Fibroblast of lung (primary cell): ENCODE data around the gene ZNF84. TPM values are rescaled to one million over a fixed set of nuclear protein-coding genes. Genes with fewer than 3 reads are reported as not detected.

Experiments used
- DNase-seq, 2 donors: peaks; one replicate each; pipeline versions ENCODE4 v3.0.0 to v3.0.0-alpha.2; 2010; ENCODE audit warnings: low read depth in 2 of 2
- H2AFZ ChIP-seq: 2 replicates; pipeline ENCODE4 v1.5.1; 2012; ENCODE audit warnings: low read length, control low read depth, inconsistent platforms
- H3K27ac ChIP-seq: 2 replicates; pipeline ENCODE4 v1.5.1; 2011; ENCODE audit warnings: low read length, control low read depth; ENCODE audit not compliant: insufficient read depth
- H3K27me3 ChIP-seq: 2 replicates; pipeline ENCODE4 v1.5.1; 2011; ENCODE audit warnings: mild to moderate bottlenecking, low read length; ENCODE audit not compliant: control insufficient read depth, insufficient read depth
- H3K36me3 ChIP-seq: 2 replicates; pipeline ENCODE4 v1.5.1; 2011; ENCODE audit warnings: low read length; ENCODE audit not compliant: control insufficient read depth, insufficient read depth
- H3K4me1 ChIP-seq: 2 replicates; pipeline ENCODE4 v1.5.1; 2011; ENCODE audit warnings: low read length; ENCODE audit not compliant: control insufficient read depth, insufficient read depth; ENCODE audit errors: extremely low read depth
- H3K4me2 ChIP-seq: 2 replicates; pipeline ENCODE4 v1.5.1; 2011; ENCODE audit warnings: low read length, control low read depth; ENCODE audit not compliant: insufficient read depth; ENCODE audit errors: extremely low read depth
- H3K4me3 ChIP-seq, 4 experiments: fragments of 200-600 bp in 1 of 4; sonication (generic) in 1 of 4; replicated peaks in 1 of 4; 2 replicates each; pipeline ENCODE4 v1.5.1; 2011 to 2016; ENCODE audit warnings: low read length in 4 of 4, low read depth in 3 of 4, mild to moderate bottlenecking in 3 of 4, control low read depth in 2 of 4, inconsistent platforms in 1 of 4, mixed read lengths in 1 of 4; ENCODE audit not compliant: insufficient read depth in 1 of 4; ENCODE audit errors: control extremely low read depth in 1 of 4
- H3K79me2 ChIP-seq: 2 replicates; pipeline ENCODE4 v1.5.1; 2012; ENCODE audit warnings: mild to moderate bottlenecking, low read length, inconsistent platforms; ENCODE audit not compliant: control insufficient read depth, insufficient read depth
- H3K9ac ChIP-seq: 2 replicates; pipeline ENCODE4 v1.5.1; 2011; ENCODE audit warnings: mild to moderate bottlenecking, low read length, control low read depth; ENCODE audit not compliant: insufficient read depth
- H3K9me3 ChIP-seq: 2 replicates; pipeline ENCODE4 v1.5.1; 2012; ENCODE audit warnings: low read depth, low read length; ENCODE audit not compliant: control insufficient read depth, insufficient read depth
- H4K20me1 ChIP-seq: 2 replicates; pipeline ENCODE4 v1.5.1; 2011; ENCODE audit warnings: low read length; ENCODE audit not compliant: control insufficient read depth, insufficient read depth; ENCODE audit errors: extremely low read depth
- CTCF ChIP-seq, 2 donors: IDR thresholded peaks in 1 of 2; conservative IDR thresholded peaks in 1 of 2; 1 replicate in 1 of 2; 2 replicates in 1 of 2; pipeline ENCODE4 v1.5.1; 2011 to 2012; ENCODE audit warnings: low read length in 2 of 2, control low read depth in 1 of 2, inconsistent platforms in 1 of 2, low read depth in 1 of 2, mild to moderate bottlenecking in 1 of 2
- EZH2 ChIP-seq: IDR thresholded peaks from 2 replicates; pipeline ENCODE4 v1.5.1; 2012; ENCODE audit warnings: low read length, control low read depth, mild to moderate bottlenecking; ENCODE audit errors: missing control alignments
- polyA plus RNA-seq, 2 donors: library from polyadenylated mRNA; depleted of rRNA in 1 of 2; stranded (reverse) in 1 of 2; unstranded in 1 of 2; fragments of >200 nt; gene quantifications; 2 replicates each; pipeline ENCODE4 v1.2.1, GENCODE V29; 2011 to 2012; ENCODE audit warnings: missing spikeins in 1 of 2
- total RNA-seq: library from RNA; depleted of rRNA; stranded (reverse); fragments of >200 nt; gene quantifications from 2 replicates; pipeline ENCODE4 v1.2.1, GENCODE V29; 2014

Gene ZNF84
- total and polyA plus RNA-seq, 2 donors (not counting 1 experiment from before 2014, with no cell fraction given), result 17.9 to 25.4 TPM

- DNase-seq, result no peak
- TF ChIP-seq CTCF (conservative IDR thresholded peaks at IDR 0.05 in 1 of 2, IDR thresholded peaks at IDR 0.05 in 1 of 2; ENCODE audit: low read depth in 1 of 2, low read length in 2 of 2) (no peak), EZH2 (no peak)
- Histone ChIP-seq H3K36me3 (peaks cover 3% of the 10 kb centered on the region), H3K4me1 (no peaks in the 10 kb centered on the region), H3K79me2 (no peaks in the 10 kb centered on the region), H3K27me3 (no peaks in the 10 kb centered on the region), H3K9ac (no peak overlapping the region), H2AFZ (no peak overlapping the region), H4K20me1 (no peaks in the 10 kb centered on the region), H3K4me3 (no peak overlapping the region), H3K9me3 (peaks cover 7% of the 10 kb centered on the region), H3K27ac (no peak overlapping the region), H3K4me2 (no peak overlapping the region)
Measured at GRCh38 chr12:133108150-133108549, 70.8 kb downstream of the ZNF84 start.

Other genes with a start within 250 kb of the ZNF84 start
- 109 and 133 TPM in 2 replicates for gene GOLGA3, start 208.6 kb upstream of the ZNF84 start, total RNA-seq
- gene GOLGA3, start 208.6 kb upstream of the ZNF84 start, polyA plus RNA-seq, result 26.1 and 28.3 TPM in 2 replicates
- 21.6 and 28.2 TPM in 2 replicates for gene CHFR, start 149.9 kb upstream of the ZNF84 start, total RNA-seq
- 19.1 and 24.3 TPM in 2 replicates for gene CHFR, start 149.9 kb upstream of the ZNF84 start, polyA plus RNA-seq
- gene ZNF605, start 81.2 kb upstream of the ZNF84 start, total RNA-seq, result 9.2 and 15.2 TPM in 2 replicates
- gene ZNF605, start 81.2 kb upstream of the ZNF84 start, polyA plus RNA-seq, result 6.4 and 9.7 TPM in 2 replicates
- gene ZNF26, start 51.1 kb upstream of the ZNF84 start, total RNA-seq, result 9.4 and 12.8 TPM in 2 replicates
- 3.7 and 4.9 TPM in 2 replicates for gene ZNF26, start 51.1 kb upstream of the ZNF84 start, polyA plus RNA-seq
- 38.0 and 54.8 TPM in 2 replicates for gene ZNF140, start 43.4 kb downstream of the ZNF84 start, total RNA-seq
- 15.6 and 17.4 TPM in 2 replicates for gene ZNF140, start 43.4 kb downstream of the ZNF84 start, polyA plus RNA-seq
- gene ZNF891, start 92.8 kb downstream of the ZNF84 start, total RNA-seq, result 1.0 and 1.2 TPM in 2 replicates
- 0.27 and 0.52 TPM in 2 replicates for gene ZNF891, start 92.8 kb downstream of the ZNF84 start, polyA plus RNA-seq
- 9.2 and 12.1 TPM in 2 replicates for gene ZNF10, start 93.1 kb downstream of the ZNF84 start, total RNA-seq
- gene ZNF10, start 93.1 kb downstream of the ZNF84 start, polyA plus RNA-seq, result 2.7 and 3.7 TPM in 2 replicates
- 28.6 and 30.0 TPM in 2 replicates for gene ZNF268, start 144.0 kb downstream of the ZNF84 start, total RNA-seq
- 11.6 and 12.3 TPM in 2 replicates for gene ZNF268, start 144.0 kb downstream of the ZNF84 start, polyA plus RNA-seq
- gene ANHX, start 198.4 kb downstream of the ZNF84 start, total RNA-seq, result not detected in 2 replicates
- gene ANHX, start 198.4 kb downstream of the ZNF84 start, polyA plus RNA-seq, result not detected in 2 replicates